GM12878 (cell line): ENCODE data around the gene CNTN4. TPM values are rescaled to one million over a fixed set of nuclear protein-coding genes. Genes with fewer than 3 reads are reported as not detected.

Source experiments
- ATAC-seq: fragments of 200-7000 bp; cut with Tn5 transposase; 3 replicates; pipeline ENCODE4 v1.9.1; 2020; ENCODE audit warnings: mild to moderate bottlenecking, moderate library complexity
- BruUV-seq: library from RNA; stranded (reverse); fragments of 400-500 nt; replicated peaks from 2 replicates; lab custom pipeline; 2021; lab: Mats Ljungman, UMichigan
- CTCF ChIA-PET: fragments of 300-600 bp; sonication (Branson Sonifier 250); formaldehyde crosslinking; extraction: SDS; loops from one replicate; lab custom pipeline; 2021; ENCODE audit warnings: inconsistent platforms; lab: Yijun Ruan, JAX
- POLR2A ChIA-PET: fragments of 350-600 bp; formaldehyde crosslinking; extraction: SDS; loops from one replicate; lab custom pipeline; 2021; ENCODE audit warnings: inconsistent platforms; lab: Charles Lee
- RAD21 ChIA-PET: fragments of 300-600 bp; sonication (Branson Sonifier 250); formaldehyde crosslinking; loops from one replicate; lab custom pipeline; 2023; ENCODE audit warnings: antibody characterized with exemption; ENCODE audit not compliant: unreplicated experiment; lab: Charles Lee
- SMC1A ChIA-PET: fragments of 300-600 bp; sonication (Branson Sonifier 250); formaldehyde crosslinking; loops from one replicate; lab custom pipeline; 2023; ENCODE audit not compliant: unreplicated experiment, uncharacterized antibody; lab: Charles Lee
- DNase-seq: peaks from one replicate; pipeline ENCODE4 v3.0.0-alpha.2; 2011; ENCODE audit warnings: low read depth, low spot score
- FAIRE-seq: peaks from 3 replicates; lab custom pipeline; 2011; peaks lifted over from hg19 to GRCh38; lab: Jason Lieb, UNC
- H2AFZ ChIP-seq: 2 replicates; pipeline ENCODE4 v1.6.0; 2011; ENCODE audit warnings: low read depth, low read length, control low read depth; ENCODE audit not compliant: control insufficient read depth
- H3K27ac ChIP-seq: 2 replicates; pipeline ENCODE4 v1.5.1; 2011; ENCODE audit warnings: control low read depth; ENCODE audit not compliant: control insufficient read depth, insufficient read depth
- H3K27me3 ChIP-seq, 2 experiments: replicated peaks in 1 of 2; 2 replicates each; pipeline versions ENCODE4 v1.6.0 to v1.6.1; 2011; ENCODE audit warnings: low read length in 1 of 2; ENCODE audit not compliant: control insufficient read depth in 2 of 2, insufficient read depth in 2 of 2
- H3K36me3 ChIP-seq, 2 experiments: 2 replicates each; pipeline ENCODE4 v1.5.1; 2011; ENCODE audit warnings: low read length in 1 of 2; ENCODE audit not compliant: control insufficient read depth in 2 of 2, insufficient read depth in 2 of 2
- H3K4me1 ChIP-seq: 2 replicates; pipeline ENCODE4 v1.6.1; 2011; ENCODE audit warnings: mild to moderate bottlenecking, low read length, moderate library complexity, mixed read lengths; ENCODE audit not compliant: control insufficient read depth, insufficient read depth
- H3K4me2 ChIP-seq: 2 replicates; pipeline ENCODE4 v1.6.0; 2011; ENCODE audit warnings: control low read depth; ENCODE audit not compliant: control insufficient read depth, insufficient read depth
- H3K4me3 ChIP-seq: fragments of 200-600 bp; sonication (generic); 2 replicates; pipeline ENCODE4 v1.5.1; 2016
- H3K79me2 ChIP-seq: 2 replicates; pipeline ENCODE4 v1.6.0; 2011; ENCODE audit warnings: low read length; ENCODE audit not compliant: control insufficient read depth, insufficient read depth
- H3K9ac ChIP-seq: 2 replicates; pipeline ENCODE4 v1.8.0; 2011; ENCODE audit warnings: low read length, control low read depth, mixed read lengths; ENCODE audit not compliant: control insufficient read depth, insufficient read depth
- H3K9me3 ChIP-seq: replicated peaks from 3 replicates; pipeline ENCODE4 v1.5.1; 2011; ENCODE audit warnings: mild to moderate bottlenecking, low read length; ENCODE audit not compliant: control insufficient read depth, insufficient read depth
- H4K20me1 ChIP-seq: 2 replicates; pipeline ENCODE4 v1.6.0; 2011; ENCODE audit not compliant: control insufficient read depth, insufficient read depth
- CHD1 ChIP-seq: IDR thresholded peaks from 2 replicates; pipeline ENCODE4 v1.6.1; 2012; ENCODE audit warnings: low read depth, low read length, improper control_type of control experiment
- DPF2 ChIP-seq: fragments of 450-650 bp; IDR thresholded peaks from 2 replicates; pipeline ENCODE4 v1.6.1; 2017; ENCODE audit warnings: mild to moderate bottlenecking
- FOXK2 ChIP-seq: fragments of 450-650 bp; IDR thresholded peaks from 2 replicates; pipeline ENCODE4 v1.6.1; 2017; ENCODE audit warnings: mild to moderate bottlenecking, moderate library complexity
- HDAC2 ChIP-seq: fragments of 200-600 bp; sonication (generic); IDR thresholded peaks from 2 replicates; pipeline ENCODE4 v1.6.1; 2017
- NRF1 ChIP-seq: conservative IDR thresholded peaks from 2 replicates; pipeline ENCODE4 v1.6.1; 2011; ENCODE audit warnings: mild to moderate bottlenecking, low read depth, low read length, improper control_type of control experiment
- POLR2A ChIP-seq: IDR thresholded peaks from 2 replicates; pipeline ENCODE4 v1.6.1; 2011; ENCODE audit warnings: low read depth, mild to moderate bottlenecking, low read length
- POLR2AphosphoS5 ChIP-seq: IDR thresholded peaks from 2 replicates; pipeline ENCODE4 v1.6.1; 2011; ENCODE audit warnings: mild to moderate bottlenecking, low read length, inconsistent platforms
- SIN3A ChIP-seq: IDR thresholded peaks from 2 replicates; pipeline ENCODE4 v1.6.1; 2012; ENCODE audit warnings: low read depth, low read length, improper control_type of control experiment
- YY1 ChIP-seq: IDR thresholded peaks from 2 replicates; pipeline ENCODE4 v1.6.1; 2011; ENCODE audit warnings: low read depth, mild to moderate bottlenecking, low read length
- WGBS: methylation state at CpG from one replicate; pipeline ENCODE4 v1.1.6; 2016; ENCODE audit warnings: low lambda C conversion rate; ENCODE audit not compliant: insufficient replicate concordance, insufficient coverage; ENCODE audit errors: missing lambda C conversion rate; 5-methylcytosine and 5-hydroxymethylcytosine counted together
- in situ Hi-C: fragments of 300-500 bp; cut with MboI; formaldehyde crosslinking; loops from 9 replicates; pipeline ENCODE4 v1.14.3; 2018; ENCODE audit warnings: mixed read lengths
- intact Hi-C: fragments of 100-400 bp; cut with micrococcal nuclease; formaldehyde crosslinking; loops from one replicate; pipeline ENCODE4 v1.14.2; 2022; ENCODE audit not compliant: unreplicated experiment
- polyA plus RNA-seq, 11 experiments: library from polyadenylated mRNA; depleted of rRNA in 4 of 11; unstranded in 6 of 11; stranded (reverse) in 5 of 11; fragments of >200 nt; fragmentation: Nextera tagmentation in 4 of 11; fragmentation: Illumina TruSeq in 1 of 11; extraction: Ambion mirVana in 4 of 11; extraction: Trizol in 1 of 11; gene quantifications; 1 replicate in 1 of 11; 2 replicates in 10 of 11; pipeline versions ENCODE4 v1.2.1 to v1.2.3, GENCODE V29; 2011 to 2016; ENCODE audit warnings: inconsistent platforms in 2 of 11, missing spikeins in 2 of 11, low read depth in 1 of 11
- total RNA-seq, 4 experiments: library from RNA; depleted of rRNA in 3 of 4; stranded (reverse); fragments of >200 nt in 3 of 4; fragmentation: Illumina TruSeq in 1 of 4; extraction: Trizol in 1 of 4; gene quantifications; 2 replicates each; pipeline versions ENCODE4 v1.2.1 to v1.2.3, GENCODE V29; 2013 to 2021
- TF ChIP-seq, protein P1 (sequence below): fragments of 450-650 bp; IDR thresholded peaks from 2 replicates; pipeline ENCODE4 v1.6.1; 2017; ENCODE audit warnings: mild to moderate bottlenecking, moderate library complexity
- TF ChIP-seq, protein P2 (sequence below): fragments of 450-650 bp; conservative IDR thresholded peaks from 2 replicates; pipeline ENCODE4 v1.6.1; 2017; ENCODE audit warnings: mild to moderate bottlenecking, moderate library complexity
- TF ChIP-seq, protein P3 (sequence below): IDR thresholded peaks from 2 replicates; pipeline ENCODE4 v1.6.1; 2011; ENCODE audit warnings: low read depth, low read length, improper control_type of control experiment, borderline replicate concordance
- TF ChIP-seq, protein P4 (sequence below): fragments of 450-650 bp; IDR thresholded peaks from 2 replicates; pipeline ENCODE4 v1.6.1; 2016; ENCODE audit warnings: mild to moderate bottlenecking, moderate library complexity, borderline replicate concordance

The CNTN4 gene
- total and polyA plus RNA-seq, 10 of the 15 experiments (the other 5 are each of a cell fraction or from before 2014, with no cell fraction given) = 0.05 to 0.43 (median 0.15) TPM; not detected in 1

DNA sequence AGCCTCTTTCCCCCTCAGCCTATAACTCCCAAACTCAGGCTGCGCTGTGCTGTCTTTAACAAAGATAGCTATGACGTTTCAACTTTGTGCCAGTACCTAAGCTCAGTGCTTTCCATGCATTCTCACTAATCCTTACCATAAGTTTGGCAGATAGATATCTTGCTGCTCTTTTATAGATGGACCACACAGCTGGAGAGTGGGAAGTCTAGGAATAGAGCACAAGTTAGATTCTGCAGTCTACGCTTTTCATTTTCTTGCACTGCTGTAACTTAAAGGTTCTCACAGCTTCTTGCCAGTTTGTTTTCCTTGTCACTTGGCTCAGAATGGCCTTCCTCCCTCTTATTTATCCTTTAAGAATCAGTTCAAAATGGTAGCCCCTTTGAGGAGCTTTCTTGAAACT lies 468.8 kb downstream of the CNTN4 start (continued):
- TF ChIP-seq, protein P1, sequence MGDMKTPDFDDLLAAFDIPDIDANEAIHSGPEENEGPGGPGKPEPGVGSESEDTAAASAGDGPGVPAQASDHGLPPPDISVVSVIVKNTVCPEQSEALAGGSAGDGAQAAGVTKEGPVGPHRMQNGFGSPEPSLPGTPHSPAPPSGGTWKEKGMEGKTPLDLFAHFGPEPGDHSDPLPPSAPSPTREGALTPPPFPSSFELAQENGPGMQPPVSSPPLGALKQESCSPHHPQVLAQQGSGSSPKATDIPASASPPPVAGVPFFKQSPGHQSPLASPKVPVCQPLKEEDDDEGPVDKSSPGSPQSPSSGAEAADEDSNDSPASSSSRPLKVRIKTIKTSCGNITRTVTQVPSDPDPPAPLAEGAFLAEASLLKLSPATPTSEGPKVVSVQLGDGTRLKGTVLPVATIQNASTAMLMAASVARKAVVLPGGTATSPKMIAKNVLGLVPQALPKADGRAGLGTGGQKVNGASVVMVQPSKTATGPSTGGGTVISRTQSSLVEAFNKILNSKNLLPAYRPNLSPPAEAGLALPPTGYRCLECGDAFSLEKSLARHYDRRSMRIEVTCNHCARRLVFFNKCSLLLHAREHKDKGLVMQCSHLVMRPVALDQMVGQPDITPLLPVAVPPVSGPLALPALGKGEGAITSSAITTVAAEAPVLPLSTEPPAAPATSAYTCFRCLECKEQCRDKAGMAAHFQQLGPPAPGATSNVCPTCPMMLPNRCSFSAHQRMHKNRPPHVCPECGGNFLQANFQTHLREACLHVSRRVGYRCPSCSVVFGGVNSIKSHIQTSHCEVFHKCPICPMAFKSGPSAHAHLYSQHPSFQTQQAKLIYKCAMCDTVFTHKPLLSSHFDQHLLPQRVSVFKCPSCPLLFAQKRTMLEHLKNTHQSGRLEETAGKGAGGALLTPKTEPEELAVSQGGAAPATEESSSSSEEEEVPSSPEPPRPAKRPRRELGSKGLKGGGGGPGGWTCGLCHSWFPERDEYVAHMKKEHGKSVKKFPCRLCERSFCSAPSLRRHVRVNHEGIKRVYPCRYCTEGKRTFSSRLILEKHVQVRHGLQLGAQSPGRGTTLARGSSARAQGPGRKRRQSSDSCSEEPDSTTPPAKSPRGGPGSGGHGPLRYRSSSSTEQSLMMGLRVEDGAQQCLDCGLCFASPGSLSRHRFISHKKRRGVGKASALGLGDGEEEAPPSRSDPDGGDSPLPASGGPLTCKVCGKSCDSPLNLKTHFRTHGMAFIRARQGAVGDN = no peak

DNA sequence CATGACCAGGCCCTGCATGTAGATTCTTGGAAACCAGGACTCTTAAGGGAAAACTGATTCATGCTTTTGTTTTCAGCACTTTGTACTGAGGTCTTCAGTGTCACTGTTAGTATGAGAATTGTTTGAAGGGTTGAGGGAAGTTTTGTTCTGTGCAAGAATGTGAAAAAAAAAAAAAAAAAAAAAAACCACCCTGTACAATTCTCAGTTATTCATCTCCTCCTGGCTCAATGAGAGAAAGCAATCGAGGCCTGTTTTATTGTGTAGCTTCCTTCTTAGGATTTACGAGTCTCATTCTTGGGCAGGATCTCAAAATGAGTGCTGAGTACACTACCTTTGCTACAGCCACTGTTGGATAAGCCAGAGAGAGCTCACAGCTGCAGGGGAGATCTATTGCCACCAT lies 469.5 kb downstream of the CNTN4 start:
- DNase-seq (no peak), FAIRE-seq (no peak), ATAC-seq (no peak)
- RAD21 ChIA-PET = no interaction called here
- intact Hi-C loops = no loop called here
- Histone ChIP-seq H3K36me3 (no peaks in the 10 kb centered on the region), H3K9ac (no peak overlapping the region), H3K4me3 (no peak overlapping the region), H3K4me1 (no peaks in the 10 kb centered on the region), H3K27ac (no peak overlapping the region), H2AFZ (no peak overlapping the region), H3K4me2 (no peak overlapping the region), H4K20me1 (no peaks in the 10 kb centered on the region), H3K27me3 (no peaks in the 10 kb centered on the region), H3K9me3 (no peaks in the 10 kb centered on the region; the same call in 2 of the 3 replicates), H3K79me2 (no peaks in the 10 kb centered on the region)
- SMC1A ChIA-PET = interaction anchor here (0.9 to 1.8 kb wide), 4 partner anchors 11 to 37 kb away, joined by 3 to 6 read pairs (median 4); no protein-coding TSS in a partner anchor
- 42% methylated on average over 2 of the region's 2 CpGs for WGBS
- in situ Hi-C loops = no loop called here
- CTCF ChIA-PET = interaction anchor here (0.6 to 1.5 kb wide), 2 partner anchors 11 to 22 kb away, joined by 3 to 4 read pairs; no protein-coding TSS in a partner anchor
- BruUV-seq = no TSS peak
- POLR2A ChIA-PET = no interaction called here
- TF ChIP-seq POLR2A = no peak
- TF ChIP-seq POLR2AphosphoS5 = no peak
- TF ChIP-seq, protein P2, sequence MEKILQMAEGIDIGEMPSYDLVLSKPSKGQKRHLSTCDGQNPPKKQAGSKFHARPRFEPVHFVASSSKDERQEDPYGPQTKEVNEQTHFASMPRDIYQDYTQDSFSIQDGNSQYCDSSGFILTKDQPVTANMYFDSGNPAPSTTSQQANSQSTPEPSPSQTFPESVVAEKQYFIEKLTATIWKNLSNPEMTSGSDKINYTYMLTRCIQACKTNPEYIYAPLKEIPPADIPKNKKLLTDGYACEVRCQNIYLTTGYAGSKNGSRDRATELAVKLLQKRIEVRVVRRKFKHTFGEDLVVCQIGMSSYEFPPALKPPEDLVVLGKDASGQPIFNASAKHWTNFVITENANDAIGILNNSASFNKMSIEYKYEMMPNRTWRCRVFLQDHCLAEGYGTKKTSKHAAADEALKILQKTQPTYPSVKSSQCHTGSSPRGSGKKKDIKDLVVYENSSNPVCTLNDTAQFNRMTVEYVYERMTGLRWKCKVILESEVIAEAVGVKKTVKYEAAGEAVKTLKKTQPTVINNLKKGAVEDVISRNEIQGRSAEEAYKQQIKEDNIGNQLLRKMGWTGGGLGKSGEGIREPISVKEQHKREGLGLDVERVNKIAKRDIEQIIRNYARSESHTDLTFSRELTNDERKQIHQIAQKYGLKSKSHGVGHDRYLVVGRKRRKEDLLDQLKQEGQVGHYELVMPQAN = no peak
- TF ChIP-seq HDAC2 = no peak
- TF ChIP-seq, protein P3, sequence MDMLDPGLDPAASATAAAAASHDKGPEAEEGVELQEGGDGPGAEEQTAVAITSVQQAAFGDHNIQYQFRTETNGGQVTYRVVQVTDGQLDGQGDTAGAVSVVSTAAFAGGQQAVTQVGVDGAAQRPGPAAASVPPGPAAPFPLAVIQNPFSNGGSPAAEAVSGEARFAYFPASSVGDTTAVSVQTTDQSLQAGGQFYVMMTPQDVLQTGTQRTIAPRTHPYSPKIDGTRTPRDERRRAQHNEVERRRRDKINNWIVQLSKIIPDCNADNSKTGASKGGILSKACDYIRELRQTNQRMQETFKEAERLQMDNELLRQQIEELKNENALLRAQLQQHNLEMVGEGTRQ = no peak
- TF ChIP-seq FOXK2 = no peak
- TF ChIP-seq NRF1 = no peak
- TF ChIP-seq, protein P4, sequence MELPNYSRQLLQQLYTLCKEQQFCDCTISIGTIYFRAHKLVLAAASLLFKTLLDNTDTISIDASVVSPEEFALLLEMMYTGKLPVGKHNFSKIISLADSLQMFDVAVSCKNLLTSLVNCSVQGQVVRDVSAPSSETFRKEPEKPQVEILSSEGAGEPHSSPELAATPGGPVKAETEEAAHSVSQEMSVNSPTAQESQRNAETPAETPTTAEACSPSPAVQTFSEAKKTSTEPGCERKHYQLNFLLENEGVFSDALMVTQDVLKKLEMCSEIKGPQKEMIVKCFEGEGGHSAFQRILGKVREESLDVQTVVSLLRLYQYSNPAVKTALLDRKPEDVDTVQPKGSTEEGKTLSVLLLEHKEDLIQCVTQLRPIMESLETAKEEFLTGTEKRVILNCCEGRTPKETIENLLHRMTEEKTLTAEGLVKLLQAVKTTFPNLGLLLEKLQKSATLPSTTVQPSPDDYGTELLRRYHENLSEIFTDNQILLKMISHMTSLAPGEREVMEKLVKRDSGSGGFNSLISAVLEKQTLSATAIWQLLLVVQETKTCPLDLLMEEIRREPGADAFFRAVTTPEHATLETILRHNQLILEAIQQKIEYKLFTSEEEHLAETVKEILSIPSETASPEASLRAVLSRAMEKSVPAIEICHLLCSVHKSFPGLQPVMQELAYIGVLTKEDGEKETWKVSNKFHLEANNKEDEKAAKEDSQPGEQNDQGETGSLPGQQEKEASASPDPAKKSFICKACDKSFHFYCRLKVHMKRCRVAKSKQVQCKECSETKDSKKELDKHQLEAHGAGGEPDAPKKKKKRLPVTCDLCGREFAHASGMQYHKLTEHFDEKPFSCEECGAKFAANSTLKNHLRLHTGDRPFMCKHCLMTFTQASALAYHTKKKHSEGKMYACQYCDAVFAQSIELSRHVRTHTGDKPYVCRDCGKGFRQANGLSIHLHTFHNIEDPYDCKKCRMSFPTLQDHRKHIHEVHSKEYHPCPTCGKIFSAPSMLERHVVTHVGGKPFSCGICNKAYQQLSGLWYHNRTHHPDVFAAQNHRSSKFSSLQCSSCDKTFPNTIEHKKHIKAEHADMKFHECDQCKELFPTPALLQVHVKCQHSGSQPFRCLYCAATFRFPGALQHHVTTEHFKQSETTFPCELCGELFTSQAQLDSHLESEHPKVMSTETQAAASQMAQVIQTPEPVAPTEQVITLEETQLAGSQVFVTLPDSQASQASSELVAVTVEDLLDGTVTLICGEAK = no peak
- no peak for TF ChIP-seq YY1
- no peak for TF ChIP-seq DPF2
- no peak for TF ChIP-seq SIN3A
- TF ChIP-seq CHD1 = no peak
